DND-41 (cell line): ENCODE measurements around the gene HMGCR.

ENCODE experiments used
- CTCF ChIP-seq: IDR thresholded peaks from 2 replicates; pipeline ENCODE4 v1.5.1; 2012; ENCODE audit warnings: borderline replicate concordance, low read length, moderate library complexity, mild to moderate bottlenecking; ENCODE audit not compliant: poor library complexity, severe bottlenecking; ENCODE audit errors: extremely low read depth
- EZH2 ChIP-seq: IDR thresholded peaks from 3 replicates; pipeline ENCODE4 v1.6.1; 2012; ENCODE audit warnings: borderline replicate concordance, low read depth, mild to moderate bottlenecking, moderate library complexity, low read length, inconsistent platforms; ENCODE audit not compliant: severe bottlenecking

GRCh38 chr5:75375414-75375813 lies 38.4 kb downstream of the HMGCR start:
- TF ChIP-seq CTCF (no peak), EZH2 (no peak)
